Breast epithelium (tissue), 3 donors: ENCODE results near the gene EFNA2.

Experiments
- CTCF ChIP-seq, 3 donors: fragments of 450-650 bp; IDR thresholded peaks; one replicate each; pipeline ENCODE4 v1.5.1; 2016 to 2017; ENCODE audit warnings: antibody characterized with exemption in 3 of 3, mild to moderate bottlenecking in 3 of 3, moderate library complexity in 3 of 3
- POLR2AphosphoS5 ChIP-seq, 3 donors: sonication (generic); formaldehyde crosslinking; IDR thresholded peaks; one replicate each; pipeline ENCODE4 v1.6.1; 2017; ENCODE audit warnings: antibody characterized with exemption in 3 of 3

GRCh38 chr19:1288226-1288612 lies 2.5 kb downstream of the EFNA2 start:
- TF ChIP-seq CTCF (IDR thresholded peaks at IDR 0.05), result no peak
- TF ChIP-seq POLR2AphosphoS5 (IDR thresholded peaks at IDR 0.05), result no peak
